Islet of Langerhans (tissue), 1 donor: ENCODE results near the gene C4BPB.

Experiments used
- FAIRE-seq: peaks from one replicate; lab custom pipeline; 2011; peaks lifted over from hg19 to GRCh38; lab: Jason Lieb, UNC

Gene C4BPB

GRCh38 chr1:207059881-207060280 is 28.8 kb upstream of the C4BPB start:
- FAIRE-seq: no peak

GRCh38 chr1:207060596-207060995 is 28.1 kb upstream of the C4BPB start:
- FAIRE-seq: no peak

- FAIRE-seq: no peak
Observed at GRCh38 chr1:207062058-207062457, 26.6 kb upstream of the C4BPB start.

- no peak for FAIRE-seq
Observed at GRCh38 chr1:207063014-207063413, 25.6 kb upstream of the C4BPB start.

GRCh38 chr1:207064561-207064960 is 24.1 kb upstream of the C4BPB start:
- no peak for FAIRE-seq

- FAIRE-seq: no peak
Observed at GRCh38 chr1:207067185-207067584, 21.5 kb upstream of the C4BPB start.

- FAIRE-seq: no peak
Observed at GRCh38 chr1:207067665-207068064, 21.0 kb upstream of the C4BPB start.

GRCh38 chr1:207069061-207069460 is 19.6 kb upstream of the C4BPB start:
- no peak for FAIRE-seq

- FAIRE-seq: no peak
Observed at GRCh38 chr1:207069858-207070506, 18.7 kb upstream of the C4BPB start.

- no peak for FAIRE-seq
Observed at GRCh38 chr1:207070811-207071210, 17.8 kb upstream of the C4BPB start.

GRCh38 chr1:207071426-207071825 is 17.2 kb upstream of the C4BPB start:
- FAIRE-seq: no peak

- no peak for FAIRE-seq
Observed at GRCh38 chr1:207072233-207072632, 16.4 kb upstream of the C4BPB start.

GRCh38 chr1:207073906-207074820 is 14.5 kb upstream of the C4BPB start:
- no peak for FAIRE-seq

GRCh38 chr1:207076181-207076955 is 12.3 kb upstream of the C4BPB start:
- FAIRE-seq: no peak

- no peak for FAIRE-seq
Observed at GRCh38 chr1:207077012-207077411, 11.6 kb upstream of the C4BPB start.

GRCh38 chr1:207077470-207078377 is 10.9 kb upstream of the C4BPB start:
- peak; percentile 96 for FAIRE-seq

- no peak for FAIRE-seq
Observed at GRCh38 chr1:207078578-207079132, 10.0 kb upstream of the C4BPB start.

- no peak for FAIRE-seq
Observed at GRCh38 chr1:207079706-207080241, 8.9 kb upstream of the C4BPB start.

- no peak for FAIRE-seq
Observed at GRCh38 chr1:207081088-207081487, 7.6 kb upstream of the C4BPB start.

GRCh38 chr1:207081806-207082205 is 6.9 kb upstream of the C4BPB start:
- FAIRE-seq: no peak

- FAIRE-seq: no peak
Observed at GRCh38 chr1:207084232-207084631, 4.4 kb upstream of the C4BPB start.
